GM12873 (cell line): ENCODE results near the gene POLR1G.
A peak's percentile ranks its signal among the peaks of the same experiment; 100 is the strongest.

Source experiments
- CTCF ChIP-seq: IDR thresholded peaks from 2 replicates; pipeline ENCODE4 v1.5.1; 2012; ENCODE audit warnings: low read depth, mild to moderate bottlenecking, moderate library complexity, low read length, control low read depth; ENCODE audit not compliant: insufficient read depth; ENCODE audit errors: missing control alignments

The POLR1G gene

GRCh38 chr19:45428384-45429231 lies 22.2 kb downstream of the POLR1G start:
- TF ChIP-seq CTCF, result peak; percentile 47

- TF ChIP-seq CTCF, result no peak
These were observed 30.9 kb downstream of the POLR1G start for GRCh38 chr19:45437328-45437727.

GRCh38 chr19:45439190-45439568 lies 32.7 kb downstream of the POLR1G start:
- no peak for TF ChIP-seq CTCF

- TF ChIP-seq CTCF, result peak; percentile 89
These were observed 33.3 kb downstream of the POLR1G start for GRCh38 chr19:45439569-45440258.

GRCh38 chr19:45440259-45440638 lies 33.8 kb downstream of the POLR1G start:
- TF ChIP-seq CTCF, result no peak

- TF ChIP-seq CTCF, result no peak
These were observed 34.6 kb downstream of the POLR1G start for GRCh38 chr19:45440873-45441654.

- TF ChIP-seq CTCF, result no peak
These were observed 35.9 kb downstream of the POLR1G start for GRCh38 chr19:45442408-45442777.
